IMR-90 (cell line): ENCODE results near the gene GABRD. TPM values are rescaled to one million over a fixed set of nuclear protein-coding genes. Genes with fewer than 3 reads are reported as not detected.

Source experiments
- ATAC-seq: fragments of 200-7000 bp; cut with Tn5 transposase; 2 replicates; pipeline ENCODE4 v1.9.1; 2020; ENCODE audit warnings: low read depth, mild to moderate bottlenecking, moderate library complexity
- BruUV-seq: library from RNA; stranded (reverse); fragments of 400-500 nt; replicated peaks from 2 replicates; lab custom pipeline; 2021; lab: Mats Ljungman, UMichigan
- CTCF ChIA-PET: fragments of 300-600 bp; formaldehyde crosslinking; extraction: SDS; loops from one replicate; lab custom pipeline; 2021; ENCODE audit warnings: antibody characterized with exemption; lab: Yijun Ruan, JAX
- POLR2A ChIA-PET: fragments of 300-600 bp; sonication (Branson Sonifier 250); formaldehyde crosslinking; loops from one replicate; lab custom pipeline; 2022; ENCODE audit warnings: antibody characterized with exemption; ENCODE audit not compliant: unreplicated experiment; lab: Charles Lee
- DNase-seq: peaks from one replicate; pipeline ENCODE4 v3.0.0; 2013
- H2AFZ ChIP-seq: replicated peaks from 2 replicates; pipeline ENCODE3; 2013; ENCODE audit warnings: low read length, mild to moderate bottlenecking; ENCODE audit not compliant: poor library complexity
- H2AK5ac ChIP-seq: 2 replicates; pipeline ENCODE4 v1.6.1; 2013; ENCODE audit warnings: low read depth, low read length, inconsistent platforms
- H2AK9ac ChIP-seq: replicated peaks from 2 replicates; pipeline ENCODE3; 2013; ENCODE audit warnings: mild to moderate bottlenecking, low read depth, low read length, moderate library complexity; ENCODE audit not compliant: poor library complexity
- H2BK120ac ChIP-seq: 2 replicates; pipeline ENCODE4 v1.6.1; 2013; ENCODE audit warnings: low read depth, low read length, inconsistent platforms
- H2BK15ac ChIP-seq: 3 replicates; pipeline ENCODE4 v1.6.1; 2013; ENCODE audit warnings: low read depth, low read length, inconsistent platforms
- H2BK20ac ChIP-seq: 2 replicates; pipeline ENCODE4 v1.6.1; 2013; ENCODE audit warnings: low read depth, mild to moderate bottlenecking, inconsistent platforms, low read length, moderate library complexity
- H2BK5ac ChIP-seq: 2 replicates; pipeline ENCODE4 v1.6.1; 2013; ENCODE audit warnings: mild to moderate bottlenecking, low read depth, low read length, inconsistent platforms; ENCODE audit not compliant: poor library complexity, severe bottlenecking
- H3K14ac ChIP-seq: replicated peaks from 2 replicates; pipeline ENCODE4 v1.6.1; 2013; ENCODE audit warnings: low read depth, low read length, inconsistent platforms
- H3K18ac ChIP-seq: 2 replicates; pipeline ENCODE4 v1.6.1; 2013; ENCODE audit warnings: low read depth, low read length, control low read depth
- H3K23ac ChIP-seq: 2 replicates; pipeline ENCODE4 v1.6.1; 2013; ENCODE audit warnings: low read depth, low read length, inconsistent platforms
- H3K27ac ChIP-seq: 2 replicates; pipeline ENCODE4 v1.5.1; 2013; ENCODE audit warnings: mild to moderate bottlenecking, control low read depth, low read length; ENCODE audit not compliant: insufficient read depth
- H3K27me3 ChIP-seq: 2 replicates; pipeline ENCODE4 v1.6.1; 2013; ENCODE audit warnings: low read length; ENCODE audit not compliant: control insufficient read depth, insufficient read depth
- H3K36me3 ChIP-seq: 2 replicates; pipeline ENCODE4 v1.6.1; 2013; ENCODE audit warnings: low read length, mixed read lengths; ENCODE audit not compliant: control insufficient read depth, insufficient read depth
- H3K4ac ChIP-seq: 2 replicates; pipeline ENCODE4 v1.6.1; 2013; ENCODE audit warnings: low read depth, low read length, inconsistent platforms
- H3K4me1 ChIP-seq: 2 replicates; pipeline ENCODE4 v1.6.1; 2013; ENCODE audit warnings: low read length, mixed read lengths; ENCODE audit not compliant: control insufficient read depth, insufficient read depth
- H3K4me2 ChIP-seq: 2 replicates; pipeline ENCODE4 v1.6.1; 2013; ENCODE audit warnings: low read depth, mild to moderate bottlenecking, control low read depth, low read length, moderate library complexity
- H3K4me3 ChIP-seq: 2 replicates; pipeline ENCODE4 v1.5.1; 2013; ENCODE audit warnings: low read depth, mild to moderate bottlenecking, control low read depth, low read length, moderate library complexity; ENCODE audit not compliant: insufficient read depth
- H3K56ac ChIP-seq: 2 replicates; pipeline ENCODE4 v1.6.1; 2013; ENCODE audit warnings: low read length, inconsistent platforms; ENCODE audit not compliant: insufficient read depth; ENCODE audit errors: extremely low read depth
- H3K79me1 ChIP-seq, 2 experiments: 2 replicates each; pipeline ENCODE4 v1.6.1; 2013; ENCODE audit warnings: low read length in 2 of 2, inconsistent platforms in 1 of 2, low read depth in 1 of 2
- H3K9ac ChIP-seq: 2 replicates; pipeline ENCODE4 v1.6.1; 2013; ENCODE audit warnings: low read depth, low read length, control low read depth
- H3K9me1 ChIP-seq: 2 replicates; pipeline ENCODE4 v1.6.1; 2013; ENCODE audit warnings: low read length, inconsistent platforms; ENCODE audit not compliant: insufficient read depth
- H3K9me3 ChIP-seq: 2 replicates; pipeline ENCODE4 v1.6.1; 2013; ENCODE audit warnings: low read length; ENCODE audit not compliant: control insufficient read depth, insufficient read depth
- H4K20me1 ChIP-seq: 2 replicates; pipeline ENCODE4 v1.6.1; 2013; ENCODE audit warnings: low read length, inconsistent platforms; ENCODE audit not compliant: insufficient read depth
- H4K5ac ChIP-seq: 2 replicates; pipeline ENCODE4 v1.6.1; 2013; ENCODE audit warnings: mild to moderate bottlenecking, low read depth, low read length, control low read depth
- H4K8ac ChIP-seq, 2 experiments: 2 replicates each; pipeline ENCODE4 v1.6.1; 2013; ENCODE audit warnings: low read depth in 2 of 2, low read length in 2 of 2, control low read depth in 1 of 2, inconsistent platforms in 1 of 2
- H4K91ac ChIP-seq: 2 replicates; pipeline ENCODE4 v1.6.1; 2013; ENCODE audit warnings: low read depth, low read length, inconsistent platforms; ENCODE audit not compliant: insufficient read depth
- BHLHE40 ChIP-seq: fragments of 150-350 bp; IDR thresholded peaks from 2 replicates; pipeline ENCODE4 v1.6.1; 2016; ENCODE audit warnings: mild to moderate bottlenecking, low read depth, low read length
- CEBPB ChIP-seq: IDR thresholded peaks from 2 replicates; pipeline ENCODE4 v1.6.1; 2012; ENCODE audit warnings: low read depth, low read length, improper control_type of control experiment
- CHD1 ChIP-seq: IDR thresholded peaks from 2 replicates; pipeline ENCODE4 v1.6.1; 2012; ENCODE audit warnings: low read depth, low read length, improper control_type of control experiment
- CTCF ChIP-seq: conservative IDR thresholded peaks from 2 replicates; pipeline ENCODE4 v1.5.1; 2012; ENCODE audit warnings: mild to moderate bottlenecking, low read depth, low read length, improper control_type of control experiment
- ELK1 ChIP-seq: fragments of 150-350 bp; IDR thresholded peaks from 2 replicates; pipeline ENCODE4 v1.6.1; 2016; ENCODE audit warnings: low read depth, mild to moderate bottlenecking, low read length, moderate library complexity, borderline replicate concordance
- FOS ChIP-seq: fragments of 150-350 bp; IDR thresholded peaks from 2 replicates; pipeline ENCODE4 v1.6.1; 2016; ENCODE audit warnings: low read depth, low read length
- MAFK ChIP-seq: IDR thresholded peaks from 2 replicates; pipeline ENCODE4 v1.6.1; 2012; ENCODE audit warnings: low read depth, low read length, improper control_type of control experiment
- MAZ ChIP-seq: IDR thresholded peaks from 2 replicates; pipeline ENCODE4 v1.6.1; 2012; ENCODE audit warnings: low read depth, mild to moderate bottlenecking, low read length, improper control_type of control experiment, moderate library complexity, borderline replicate concordance
- MXI1 ChIP-seq: IDR thresholded peaks from 2 replicates; pipeline ENCODE4 v1.6.1; 2012; ENCODE audit warnings: low read depth, mild to moderate bottlenecking, low read length, moderate library complexity, borderline replicate concordance
- NFE2L2 ChIP-seq: fragments of 150-350 bp; IDR thresholded peaks from 2 replicates; pipeline ENCODE4 v1.6.1; 2016; ENCODE audit warnings: low read depth, mild to moderate bottlenecking, low read length
- POLR2A ChIP-seq: IDR thresholded peaks from 2 replicates; pipeline ENCODE4 v1.6.1; 2012; ENCODE audit warnings: mild to moderate bottlenecking, low read depth, low read length
- RAD21 ChIP-seq: IDR thresholded peaks from 2 replicates; pipeline ENCODE4 v1.6.1; 2012; ENCODE audit warnings: low read length, improper control_type of control experiment
- RCOR1 ChIP-seq: IDR thresholded peaks from 2 replicates; pipeline ENCODE4 v1.6.1; 2012; ENCODE audit warnings: mild to moderate bottlenecking, low read length, improper control_type of control experiment; ENCODE audit not compliant: insufficient replicate concordance
- RFX5 ChIP-seq: IDR thresholded peaks from 2 replicates; pipeline ENCODE4 v1.8.0; 2012; ENCODE audit warnings: low read depth, mild to moderate bottlenecking, low read length, moderate library complexity
- SMC3 ChIP-seq: fragments of 150-350 bp; IDR thresholded peaks from 2 replicates; pipeline ENCODE4 v1.6.1; 2016; ENCODE audit warnings: low read depth, mild to moderate bottlenecking, antibody characterized with exemption, low read length, moderate library complexity
- USF2 ChIP-seq: fragments of 150-350 bp; IDR thresholded peaks from 2 replicates; pipeline ENCODE4 v1.6.1; 2017; ENCODE audit warnings: mild to moderate bottlenecking, antibody characterized with exemption, low read length, low read depth
- WGBS, 2 experiments: methylation state at CpG; one replicate each; pipeline versions ENCODE4 v1.1.5 to v1.1.7; 2013; ENCODE audit warnings: missing lambda C conversion rate in 2 of 2; ENCODE audit not compliant: insufficient read length in 1 of 2; ENCODE audit errors: extremely low coverage in 2 of 2; 5-methylcytosine and 5-hydroxymethylcytosine counted together
- dilution Hi-C: fragments of 300-500 bp; cut with HindIII; formaldehyde crosslinking; loops from one replicate; pipeline ENCODE4 v1.14.3; 2018; ENCODE audit warnings: low sequenced_read_pairs; ENCODE audit not compliant: unreplicated experiment
- in situ Hi-C: fragments of 300-500 bp; cut with MboI; formaldehyde crosslinking; loops from 3 replicates; pipeline ENCODE4 v1.14.3; 2019; ENCODE audit warnings: low sequenced_read_pairs, inconsistent platforms, mixed read lengths
- intact Hi-C: fragments of 100-400 bp; cut with micrococcal nuclease; formaldehyde crosslinking; loops from 2 replicates; pipeline ENCODE4 v1.10.0; 2022
- polyA plus RNA-seq, 3 experiments: library from polyadenylated mRNA; depleted of rRNA; stranded (reverse); fragments of >200 nt; gene quantifications; 2 replicates each; pipeline ENCODE4 v1.2.3, GENCODE V29; 2012; ENCODE audit warnings: low replicate concordance in 1 of 3
- total RNA-seq: library from RNA; depleted of rRNA; stranded (reverse); fragments of >200 nt; gene quantifications from 2 replicates; pipeline ENCODE4 v1.2.3, GENCODE V29; 2012

GABRD gene
- total and polyA plus RNA-seq, 2 of the 4 experiments (the other 2 are of a cell fraction), result not detected

- H4K5ac ChIP-seq, result no peak overlapping the region
- no peaks in the 10 kb centered on the region for H4K20me1 ChIP-seq
- peaks cover 5% of the 10 kb centered on the region; the same call in 1 of the 2 replicates for H3K9me3 ChIP-seq
- no peak overlapping the region for H4K91ac ChIP-seq
- TF ChIP-seq CEBPB (no peak), MAZ (no peak), POLR2A (no peak), RFX5 (no peak), RCOR1 (no peak), MXI1 (no peak), USF2 (no peak), RAD21 (no peak), MAFK (no peak), SMC3 (no peak), CHD1 (no peak), FOS (no peak), ELK1 (no peak), BHLHE40 (no peak), CTCF (no peak), NFE2L2 (no peak)
- H3K14ac ChIP-seq, result no peak overlapping the region
- no peak overlapping the region for H2AFZ ChIP-seq
- 28% methylated on average over 2 of the region's 8 CpGs; no CpG with 5 or more reads in 1 of the 2 experiments for WGBS, 2 experiments
- H3K79me1 ChIP-seq, result no peaks in the 10 kb centered on the region
- no peak overlapping the region for H2BK5ac ChIP-seq
- in situ Hi-C loops, result no loop called here
- no peak overlapping the region for H2BK15ac ChIP-seq
- DNase-seq (no peak), ATAC-seq (no peak)
- no peak overlapping the region for H2AK5ac ChIP-seq
- POLR2A ChIA-PET, result no interaction called here
- no peaks in the 10 kb centered on the region for H3K9me1 ChIP-seq
- H3K56ac ChIP-seq, result no peak overlapping the region
- intact Hi-C loops, result no loop called here
- CTCF ChIA-PET, result no interaction called here
- no peak overlapping the region for H3K18ac ChIP-seq
- dilution Hi-C loops, result no loop called here
- H2BK120ac ChIP-seq, result no peak overlapping the region
- BruUV-seq, result no TSS peak
- H3K27ac ChIP-seq, result no peak overlapping the region
- H3K36me3 ChIP-seq, result no peaks in the 10 kb centered on the region
- H4K8ac ChIP-seq, result no peak overlapping the region
- no peaks in the 10 kb centered on the region for H3K4me1 ChIP-seq
- peaks cover 38% of the 10 kb centered on the region for H3K27me3 ChIP-seq
- H2AK9ac ChIP-seq, result no peak overlapping the region
- no peak overlapping the region for H3K9ac ChIP-seq
- H3K4me3 ChIP-seq, result no peak overlapping the region
- no peak overlapping the region for H2BK20ac ChIP-seq
- no peak overlapping the region for H3K4me2 ChIP-seq
- H3K23ac ChIP-seq, result no peak overlapping the region
- no peak overlapping the region for H3K4ac ChIP-seq
Observed at GRCh38 chr1:2039251-2039650, 20.1 kb downstream of the GABRD start.
